HG02678 (cell line): Measurements from ENCODE around the gene PTPRG.

Source experiments
- ATAC-seq: cut with Tn5 transposase; IDR thresholded peaks from one replicate; pipeline ENCODE4 v1.9.1; 2021; ENCODE audit warnings: mild to moderate bottlenecking, moderate library complexity; ENCODE audit not compliant: unreplicated experiment

Gene PTPRG

DNA sequence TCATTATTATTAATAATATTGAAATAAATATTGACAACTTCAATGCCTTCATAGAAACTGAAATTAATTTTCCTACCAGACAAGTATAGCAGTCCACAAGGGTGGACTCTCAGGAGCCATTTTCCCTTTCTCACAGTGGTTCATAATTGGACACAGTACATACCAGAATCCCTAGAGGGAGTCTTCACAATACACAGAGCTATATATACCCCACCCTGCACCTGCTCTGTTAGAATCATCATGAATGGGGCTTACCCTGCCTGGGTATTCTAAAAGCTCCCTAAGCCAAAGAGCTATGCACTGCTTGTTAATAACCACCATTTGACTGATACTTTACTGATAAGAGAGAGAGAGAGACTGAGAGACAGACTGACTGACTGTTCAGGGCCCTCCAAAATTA lies 677.1 kb downstream of the PTPRG start:
- ATAC-seq: no peak

DNA sequence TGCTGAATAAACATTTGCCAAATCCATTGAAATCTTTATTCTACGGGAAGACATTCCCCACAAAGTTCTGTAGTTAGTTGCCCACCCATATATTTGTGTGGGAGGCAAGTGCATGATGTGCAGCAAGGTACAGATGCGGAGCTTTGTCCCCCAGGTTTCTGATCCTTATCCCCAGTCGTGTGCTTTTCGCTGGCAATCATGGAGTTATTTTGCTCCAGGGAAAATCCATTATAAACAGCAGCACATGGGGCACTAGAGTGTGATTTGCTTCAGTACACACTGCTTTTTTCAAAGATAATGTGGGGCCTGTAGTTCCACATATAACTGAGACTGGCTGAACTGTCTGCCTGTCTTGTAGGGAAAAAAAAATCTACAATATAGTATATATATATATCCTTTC lies 679.9 kb downstream of the PTPRG start:
- ATAC-seq: no peak

GRCh38 chr3:62242831-62243509 lies 681.6 kb downstream of the PTPRG start:
- no peak for ATAC-seq

DNA sequence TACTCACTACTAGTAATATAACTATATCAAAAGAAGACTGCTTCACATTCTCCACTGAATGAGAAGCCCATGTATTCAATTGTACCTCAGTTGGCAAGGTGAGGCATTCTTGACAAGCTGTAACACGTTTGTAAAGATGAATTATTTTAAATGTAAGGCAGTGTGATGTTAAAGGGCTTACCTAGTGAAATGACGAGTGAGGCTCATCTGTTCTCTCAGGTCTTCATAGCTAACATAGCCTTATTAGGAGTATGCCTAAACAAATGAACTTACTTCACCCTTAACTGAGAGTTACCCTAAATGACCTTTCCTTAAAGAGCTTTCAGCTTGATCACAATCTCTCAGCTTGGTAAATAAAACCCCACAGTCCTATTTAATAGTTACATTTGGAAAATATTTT lies 684.7 kb downstream of the PTPRG start:
- no peak for ATAC-seq

DNA sequence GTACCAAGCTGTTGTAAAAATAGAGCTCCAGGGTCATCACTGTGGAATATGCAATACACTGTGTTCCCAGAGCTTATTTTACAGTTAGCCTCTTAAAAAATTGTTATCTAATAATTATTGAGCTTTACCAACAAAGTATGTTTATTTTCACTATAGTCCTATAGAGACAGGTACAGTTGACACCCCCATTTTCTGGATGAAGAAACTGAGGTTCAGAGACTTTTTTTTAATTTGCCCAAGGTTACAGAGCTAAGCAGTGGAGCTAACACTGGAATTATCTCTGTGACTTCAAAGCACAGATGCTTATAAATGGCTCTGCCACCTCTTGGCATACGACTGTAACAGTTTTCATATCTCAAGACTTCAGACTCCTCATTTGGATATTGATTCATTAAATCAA lies 685.6 kb downstream of the PTPRG start:
- no peak for ATAC-seq

GRCh38 chr3:62248734-62249483 lies 687.5 kb downstream of the PTPRG start:
- ATAC-seq: no peak

DNA sequence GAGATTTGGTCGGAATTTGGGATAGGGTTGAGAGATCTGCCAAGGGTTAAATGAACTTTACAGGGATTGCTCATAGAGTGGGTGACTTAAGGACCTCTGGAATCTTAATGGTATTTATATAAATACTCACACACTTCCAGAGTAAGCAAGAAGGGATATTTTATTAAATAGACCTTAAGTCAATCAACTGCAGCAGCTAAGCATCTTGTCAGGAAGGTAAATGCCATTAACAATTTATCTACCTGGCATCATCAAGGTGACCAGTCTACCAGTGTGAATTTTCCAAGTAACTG lies 688.1 kb downstream of the PTPRG start:
- no peak for ATAC-seq

DNA sequence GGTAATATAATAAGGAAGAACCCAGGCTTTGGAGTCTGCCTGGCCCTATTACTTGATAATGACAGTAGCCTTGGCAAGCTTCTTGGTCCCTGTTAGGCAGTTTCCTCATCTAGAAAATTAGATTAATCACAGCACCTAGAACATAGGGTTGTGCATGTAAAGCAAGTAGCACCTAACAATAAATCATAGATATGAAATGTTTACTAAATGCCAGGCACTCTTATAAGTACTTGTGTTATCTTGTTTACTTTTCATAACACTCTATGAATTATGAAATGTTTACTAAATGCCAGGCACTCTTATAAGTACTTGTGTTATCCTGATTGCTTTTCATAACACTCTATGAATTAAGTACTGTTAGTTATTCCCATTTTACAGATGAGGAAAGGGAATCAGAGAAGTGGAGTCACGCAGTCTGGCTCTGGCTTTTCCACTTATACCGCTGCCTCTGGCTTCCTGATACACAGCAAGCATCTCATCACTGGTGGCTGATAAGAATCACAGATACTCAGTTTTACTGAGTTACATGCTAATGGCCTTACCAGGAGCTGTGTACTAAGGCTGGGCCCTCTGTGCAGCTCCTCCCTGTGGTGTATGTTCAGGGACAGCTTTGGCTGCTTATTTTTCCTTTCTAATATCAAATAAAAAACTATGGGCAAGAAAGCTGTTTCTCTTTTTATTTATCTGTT lies 688.6 kb downstream of the PTPRG start:
- ATAC-seq: no peak

DNA sequence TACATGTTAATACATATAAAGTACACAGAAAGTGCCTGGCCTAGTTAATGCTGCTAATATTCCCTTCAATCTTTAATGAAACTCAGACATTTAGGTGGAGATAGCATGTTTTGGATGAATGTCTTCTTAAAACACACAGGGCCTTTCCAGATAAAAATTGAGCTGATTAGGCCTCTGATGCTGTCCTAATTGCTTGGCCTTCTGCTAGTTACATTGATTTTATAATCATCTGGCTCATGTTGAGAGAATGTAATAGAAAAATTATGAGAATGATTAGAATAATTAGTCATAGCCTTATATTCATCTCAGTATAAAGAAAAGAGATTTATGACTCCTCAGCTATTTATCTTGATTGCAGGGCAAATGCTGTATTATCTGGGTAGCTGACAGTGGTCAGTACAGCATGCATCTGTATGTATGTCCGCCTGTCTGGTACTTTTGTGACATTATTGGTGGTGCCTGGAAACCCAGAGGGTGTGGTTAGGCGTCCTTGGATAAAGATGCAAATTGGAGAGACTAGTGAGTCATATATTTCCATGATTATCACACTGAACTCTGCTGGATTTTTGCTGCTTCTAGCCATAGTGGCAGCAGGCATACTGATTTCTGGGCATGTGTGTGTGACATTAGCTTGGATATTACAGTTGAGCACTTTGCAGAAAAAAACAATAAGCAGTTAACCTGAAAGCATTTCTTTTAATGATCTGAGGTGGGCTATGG lies 691.2 kb downstream of the PTPRG start:
- ATAC-seq: no peak

GRCh38 chr3:62253971-62254370 lies 692.6 kb downstream of the PTPRG start:
- ATAC-seq: no peak

DNA sequence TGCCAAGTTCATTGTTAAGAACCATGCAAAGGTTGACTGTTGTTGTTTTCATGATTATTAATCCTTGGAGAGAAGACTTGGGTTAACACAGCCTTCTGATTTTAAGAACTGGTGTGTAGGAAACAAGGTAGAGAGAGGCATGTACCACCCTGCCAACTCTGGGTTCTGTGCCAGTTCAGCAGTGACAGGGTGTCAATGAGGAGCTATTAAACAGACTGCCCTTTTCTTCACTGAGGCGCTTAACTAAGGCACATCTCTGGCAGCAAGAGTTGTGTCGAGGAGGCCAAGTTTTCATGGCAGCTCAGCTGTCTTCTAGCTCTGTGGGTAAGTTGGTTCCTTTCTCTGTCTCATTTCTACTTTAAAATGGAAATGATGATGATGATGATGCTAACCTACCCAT lies 694.4 kb downstream of the PTPRG start:
- ATAC-seq: no peak

DNA sequence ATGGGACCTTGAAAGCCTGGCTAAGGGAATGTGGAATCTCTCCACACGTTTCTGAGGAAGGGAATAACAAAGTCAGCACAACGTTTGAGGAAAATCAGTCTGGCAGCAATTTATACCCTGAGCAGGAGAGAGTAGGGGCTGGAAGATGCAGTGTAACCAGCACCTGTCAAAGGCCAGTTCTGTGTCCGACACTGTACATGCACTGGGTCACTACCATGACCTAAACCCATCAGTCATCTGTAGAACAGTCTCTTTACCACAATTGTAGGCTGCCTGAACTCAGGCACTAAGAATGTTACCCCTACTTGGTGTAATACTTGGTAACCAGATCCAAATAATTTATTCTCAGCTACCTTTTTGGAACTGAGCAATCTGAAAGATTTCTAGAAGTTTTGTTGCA lies 698.6 kb downstream of the PTPRG start:
- ATAC-seq: no peak

GRCh38 chr3:62260655-62261054 lies 699.3 kb downstream of the PTPRG start:
- ATAC-seq: no peak

DNA sequence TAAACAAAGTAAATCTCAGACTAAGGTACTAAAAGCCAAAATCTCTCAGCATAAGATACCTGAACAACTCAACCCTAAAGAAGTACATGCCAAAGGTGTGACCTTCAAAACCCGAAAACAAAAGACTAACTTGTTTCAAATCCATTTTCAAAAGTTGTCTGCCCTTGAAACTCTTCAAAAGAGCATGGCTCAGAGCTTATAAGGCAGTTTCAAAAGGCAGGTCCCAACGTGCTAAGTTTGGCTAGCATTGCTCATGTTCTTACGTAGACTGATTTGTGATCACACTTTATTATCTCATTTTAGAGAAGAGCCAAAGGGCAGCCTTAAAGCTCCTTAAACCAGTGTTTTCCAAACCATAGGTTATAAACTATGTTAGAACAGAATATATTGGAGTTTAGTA lies 699.8 kb downstream of the PTPRG start:
- no peak for ATAC-seq

DNA sequence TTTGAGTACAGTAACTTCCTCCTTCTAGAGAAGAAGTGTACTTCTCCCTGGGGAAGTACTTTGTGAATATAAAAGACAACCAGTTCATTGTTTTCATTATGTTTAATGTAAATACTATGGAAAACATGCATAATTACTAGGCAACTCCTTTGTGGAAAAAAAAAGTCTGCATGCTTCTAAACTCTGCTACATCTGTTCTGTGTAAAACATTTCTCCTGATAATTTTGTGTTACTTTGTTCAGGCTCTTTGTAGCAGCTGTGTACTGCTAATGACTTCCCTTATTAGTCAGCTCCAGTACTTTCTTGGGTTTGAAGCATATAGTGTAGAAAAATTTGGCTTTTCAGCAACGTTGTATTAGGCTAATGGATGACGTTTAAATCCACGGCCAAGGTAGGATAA lies 700.4 kb downstream of the PTPRG start:
- no peak for ATAC-seq

DNA sequence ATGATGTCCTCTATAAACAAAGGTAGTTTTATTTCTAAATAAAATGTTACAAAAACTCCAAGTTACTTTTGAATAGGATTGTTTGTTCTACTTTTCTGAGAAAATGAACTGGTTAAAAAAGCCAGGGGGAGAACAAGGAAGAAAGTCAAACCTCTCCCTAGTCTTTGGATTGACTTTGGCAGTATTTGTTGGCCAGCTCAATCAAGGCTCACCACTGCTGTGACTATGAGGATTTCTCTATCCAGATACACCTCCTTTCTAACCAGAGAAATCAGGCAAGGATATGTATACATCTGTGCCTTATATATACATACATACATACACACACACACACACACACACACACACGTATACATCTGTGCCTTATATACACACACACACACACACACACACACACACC lies 704.2 kb downstream of the PTPRG start:
- no peak for ATAC-seq

- ATAC-seq: no peak
Observed at GRCh38 chr3:62266668-62267283, 705.4 kb downstream of the PTPRG start.

DNA sequence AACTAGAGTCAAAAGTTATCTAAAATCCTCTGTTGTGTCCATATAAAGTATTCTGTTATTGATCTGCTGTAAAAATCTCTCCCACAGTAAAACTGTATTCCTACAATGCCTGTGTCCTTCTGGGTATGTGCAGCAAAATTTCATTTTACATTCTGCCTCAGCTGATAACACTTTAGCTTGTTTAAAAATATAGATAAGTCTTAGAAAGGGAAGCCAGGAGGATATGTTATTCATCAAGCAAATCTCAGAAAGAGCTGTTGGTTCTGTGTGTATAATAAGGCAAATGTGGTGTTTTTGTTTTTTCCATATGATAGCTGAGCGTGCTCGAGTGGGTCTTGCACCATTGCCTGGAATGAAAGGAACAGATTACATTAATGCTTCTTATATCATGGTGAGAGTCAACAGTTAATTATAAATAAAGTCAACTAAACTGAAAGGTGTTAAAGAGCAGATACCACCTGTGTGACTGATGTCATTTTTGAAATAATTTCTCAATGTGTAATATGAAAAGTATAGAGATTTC lies 715.3 kb downstream of the PTPRG start:
- ATAC-seq: no peak

GRCh38 chr3:62277450-62277849 lies 716.1 kb downstream of the PTPRG start:
- ATAC-seq: no peak

DNA sequence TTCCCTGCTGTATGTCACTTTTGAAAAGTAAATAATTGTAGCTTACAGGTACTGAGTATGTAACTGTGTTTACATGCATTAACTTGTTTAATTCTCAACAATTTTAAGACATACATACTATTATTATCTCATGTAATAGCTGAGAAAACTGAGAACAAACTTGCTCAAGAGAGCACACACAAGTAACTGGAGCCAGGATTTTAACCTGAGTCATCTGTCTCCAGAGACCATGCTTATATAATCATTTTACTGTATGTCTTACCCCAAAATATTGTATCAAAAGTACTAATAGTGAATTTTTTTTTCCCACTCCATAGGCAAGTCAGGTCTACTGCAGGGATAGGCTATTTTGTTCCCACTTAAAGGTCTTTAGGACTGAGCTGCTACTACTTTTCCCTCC lies 716.6 kb downstream of the PTPRG start:
- no peak for ATAC-seq

GRCh38 chr3:62281726-62282125 lies 720.4 kb downstream of the PTPRG start:
- ATAC-seq: no peak
